ENCODE measurements around the gene TBC1D2. TPM values are rescaled to one million over a fixed set of nuclear protein-coding genes. Genes with fewer than 3 reads are reported as not detected.

TBC1D2 gene
- total and polyA plus RNA-seq, 2 of the 13 experiments (the other 11 are each of a cell fraction or from before 2014, with no cell fraction given), result 2.0 to 2.8 TPM

GRCh38 chr9:98192503-98193335, 62.7 kb downstream of the TBC1D2 start, which contains the start of gene CORO2A (continued):
- TF ChIP-seq RFX3 (CRISPR knock-in tag; IDR thresholded peaks at IDR 0.05), result 0 out of 2 replicates have a peak, but pooled peaks have one; percentile 32
- peak; percentile 77 for TF ChIP-seq SALL1 (CRISPR knock-in tag; IDR thresholded peaks at IDR 0.05)
- TF ChIP-seq SP2 (CRISPR knock-in tag; IDR thresholded peaks at IDR 0.05), result no peak
- peak; percentile 36; the same call in 1 of the 2 replicates for TF ChIP-seq ZIK1 (CRISPR knock-in tag; IDR thresholded peaks at IDR 0.05; ENCODE audit: borderline replicate concordance, low read depth)
- TF ChIP-seq ZNF292 (CRISPR knock-in tag; IDR thresholded peaks at IDR 0.05; ENCODE audit: borderline replicate concordance, low read depth), result peak; percentile 64
- peak; percentile 49; the same call in 1 of the 2 replicates for TF ChIP-seq TFDP1 (CRISPR knock-in tag; IDR thresholded peaks at IDR 0.05; ENCODE audit: borderline replicate concordance)
- TF ChIP-seq POGK (CRISPR knock-in tag; conservative IDR thresholded peaks at IDR 0.05), result peak; percentile 18; the same call in 1 of the 2 replicates
- TF ChIP-seq SCMH1 (CRISPR knock-in tag; IDR thresholded peaks at IDR 0.05; ENCODE audit: borderline replicate concordance), result no peak
- TF ChIP-seq SRY (CRISPR knock-in tag; IDR thresholded peaks at IDR 0.05), result 0 out of 2 replicates have a peak, but pooled peaks have one; percentile 42
- TF ChIP-seq ZNF644 (CRISPR knock-in tag; IDR thresholded peaks at IDR 0.05; ENCODE audit: low read depth), result no peak
- TF ChIP-seq ZNF878 (CRISPR knock-in tag; IDR thresholded peaks at IDR 0.05), result no peak
- peak; percentile 80; the same call in 1 of the 2 replicates for TF ChIP-seq TOPORS (CRISPR knock-in tag; IDR thresholded peaks at IDR 0.05)
- TF ChIP-seq IRF2 (CRISPR knock-in tag; IDR thresholded peaks at IDR 0.05), result peak; percentile 66; the same call in 1 of the 2 replicates
- TF ChIP-seq SIN3A (IDR thresholded peaks at IDR 0.05; ENCODE audit: borderline replicate concordance, low read depth, low read length), result peak; percentile 54; the same call in 1 of the 2 replicates
- TF ChIP-seq ATF6 (CRISPR knock-in tag; conservative IDR thresholded peaks at IDR 0.05), result 0 out of 2 replicates have a peak, but pooled peaks have one; percentile 73
- TF ChIP-seq KDM5B (CRISPR knock-in tag; IDR thresholded peaks at IDR 0.05; ENCODE audit: borderline replicate concordance), result peak; percentile 64
- TF ChIP-seq PRDM4 (CRISPR knock-in tag; IDR thresholded peaks at IDR 0.05; ENCODE audit: borderline replicate concordance), result no peak
- no peak for TF ChIP-seq ZNF460 (CRISPR knock-in tag; IDR thresholded peaks at IDR 0.05; ENCODE audit: borderline replicate concordance)
- peak; percentile 80 for TF ChIP-seq ZNF883 (CRISPR knock-in tag; IDR thresholded peaks at IDR 0.05; ENCODE audit: not compliant biosample characterization)
- peak; percentile 55 for TF ChIP-seq PITX1 (CRISPR knock-in tag; IDR thresholded peaks at IDR 0.05)
- TF ChIP-seq HDAC1 (CRISPR knock-in tag; IDR thresholded peaks at IDR 0.05), result peak; percentile 79

Data from HepG2 (cell line).